ENCODE results near the gene HLA-DPA1.
"Not testable (repeated sequence)": the region's sequence is repeated elsewhere in the genome, so short reads cannot be mapped to it uniquely, and the experiment has no call there.

Gene HLA-DPA1

DNA sequence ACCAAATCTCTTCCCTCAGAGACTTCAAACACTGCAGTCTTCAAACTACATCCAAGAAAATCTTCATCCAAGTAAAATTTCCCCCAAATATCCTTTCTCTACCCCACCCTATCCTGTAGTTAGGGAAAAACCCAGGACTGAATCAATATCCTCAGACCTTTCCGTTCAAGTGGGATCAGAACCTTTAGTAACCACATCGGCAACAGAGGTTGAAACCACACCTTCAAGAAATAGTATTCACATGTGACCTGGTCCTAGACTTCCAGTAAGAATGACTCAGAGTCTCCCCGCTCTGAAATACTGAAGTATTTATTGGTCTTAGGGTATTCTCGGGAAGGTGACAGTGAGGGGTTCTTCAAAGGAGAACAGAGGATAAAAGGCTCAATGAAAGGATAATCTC, 8.7 kb downstream of the HLA-DPA1 start:
- no peaks in the 10 kb centered on the region for H3K36me3 ChIP-seq (ENCODE audit: insufficient read depth, low read length)

DNA sequence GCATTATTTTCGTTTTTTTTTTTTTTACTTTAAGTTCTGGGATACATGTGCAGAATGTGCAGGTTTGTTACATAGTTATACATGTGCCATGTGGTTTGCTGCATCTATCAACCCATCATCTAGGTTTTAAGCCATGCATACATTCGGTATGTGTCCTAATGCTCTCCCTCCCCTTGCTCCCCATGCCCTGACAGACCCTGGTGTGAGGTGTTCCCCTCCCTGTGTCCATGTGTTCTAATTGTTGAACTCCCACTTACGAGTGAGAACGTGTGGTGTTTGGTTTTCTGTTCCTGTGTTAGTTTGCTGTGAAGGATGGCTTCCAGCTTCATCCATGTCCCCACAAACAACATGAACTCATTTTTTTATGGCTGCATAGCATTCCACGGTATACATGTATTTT, 10.0 kb downstream of the HLA-DPA1 start:
- not testable (repeated sequence) for H3K9ac ChIP-seq (ENCODE audit: low read depth, low read length, poor library complexity, severe bottlenecking); H3F3A ChIP-seq (ENCODE audit: low read depth); H3K4me1 ChIP-seq (ENCODE audit: insufficient read depth, low read length, poor library complexity, severe bottlenecking); H3K27me3 ChIP-seq (ENCODE audit: insufficient read depth, low read length, poor library complexity, severe bottlenecking); H3K79me2 ChIP-seq (ENCODE audit: insufficient read depth, low read length); H3K4me3 ChIP-seq (ENCODE audit: low read length, poor library complexity, severe bottlenecking); H3K4me2 ChIP-seq (ENCODE audit: low read depth, low read length, poor library complexity, severe bottlenecking); H3K9me3 ChIP-seq (ENCODE audit: insufficient read depth, low read depth, low read length); H3K9me2 ChIP-seq (replicated peaks; ENCODE audit: low read depth, low read length); H4K20me1 ChIP-seq (ENCODE audit: insufficient read depth, low read length, poor library complexity, severe bottlenecking); H3K36me3 ChIP-seq (ENCODE audit: insufficient read depth, low read length); H2AFZ ChIP-seq (ENCODE audit: low read length)

More for the DNA sequence above, 8.7 kb downstream of the HLA-DPA1 start:
- H2AFZ ChIP-seq (ENCODE audit: low read length), result no peak overlapping the region
- H3K4me3 ChIP-seq (ENCODE audit: low read length, poor library complexity, severe bottlenecking), result no peak overlapping the region
- H3K9ac ChIP-seq (ENCODE audit: low read depth, low read length, poor library complexity, severe bottlenecking), result no peak overlapping the region
- no peak for TF ChIP-seq EZH2phosphoT487 (IDR thresholded peaks at IDR 0.05; ENCODE audit: borderline replicate concordance)
- TF ChIP-seq, protein P1, sequence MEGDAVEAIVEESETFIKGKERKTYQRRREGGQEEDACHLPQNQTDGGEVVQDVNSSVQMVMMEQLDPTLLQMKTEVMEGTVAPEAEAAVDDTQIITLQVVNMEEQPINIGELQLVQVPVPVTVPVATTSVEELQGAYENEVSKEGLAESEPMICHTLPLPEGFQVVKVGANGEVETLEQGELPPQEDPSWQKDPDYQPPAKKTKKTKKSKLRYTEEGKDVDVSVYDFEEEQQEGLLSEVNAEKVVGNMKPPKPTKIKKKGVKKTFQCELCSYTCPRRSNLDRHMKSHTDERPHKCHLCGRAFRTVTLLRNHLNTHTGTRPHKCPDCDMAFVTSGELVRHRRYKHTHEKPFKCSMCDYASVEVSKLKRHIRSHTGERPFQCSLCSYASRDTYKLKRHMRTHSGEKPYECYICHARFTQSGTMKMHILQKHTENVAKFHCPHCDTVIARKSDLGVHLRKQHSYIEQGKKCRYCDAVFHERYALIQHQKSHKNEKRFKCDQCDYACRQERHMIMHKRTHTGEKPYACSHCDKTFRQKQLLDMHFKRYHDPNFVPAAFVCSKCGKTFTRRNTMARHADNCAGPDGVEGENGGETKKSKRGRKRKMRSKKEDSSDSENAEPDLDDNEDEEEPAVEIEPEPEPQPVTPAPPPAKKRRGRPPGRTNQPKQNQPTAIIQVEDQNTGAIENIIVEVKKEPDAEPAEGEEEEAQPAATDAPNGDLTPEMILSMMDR (conservative IDR thresholded peaks at IDR 0.05; ENCODE audit: low read length), result no peak
- no peak overlapping the region for H3K4me2 ChIP-seq (ENCODE audit: low read depth, low read length, poor library complexity, severe bottlenecking)
- H3F3A ChIP-seq (ENCODE audit: low read depth), result no peaks in the 10 kb centered on the region
- H3K9me2 ChIP-seq (replicated peaks; ENCODE audit: low read depth, low read length), result no peaks in the 10 kb centered on the region
- H4K20me1 ChIP-seq (ENCODE audit: insufficient read depth, low read length, poor library complexity, severe bottlenecking), result no peaks in the 10 kb centered on the region
- H3K27me3 ChIP-seq (ENCODE audit: insufficient read depth, low read length, poor library complexity, severe bottlenecking), result no peaks in the 10 kb centered on the region
- no peaks in the 10 kb centered on the region for H3K9me3 ChIP-seq (ENCODE audit: insufficient read depth, low read depth, low read length)
- H3K79me2 ChIP-seq (ENCODE audit: insufficient read depth, low read length), result no peaks in the 10 kb centered on the region
- peaks cover 7% of the 10 kb centered on the region for H3K4me1 ChIP-seq (ENCODE audit: insufficient read depth, low read length, poor library complexity, severe bottlenecking)

DNA sequence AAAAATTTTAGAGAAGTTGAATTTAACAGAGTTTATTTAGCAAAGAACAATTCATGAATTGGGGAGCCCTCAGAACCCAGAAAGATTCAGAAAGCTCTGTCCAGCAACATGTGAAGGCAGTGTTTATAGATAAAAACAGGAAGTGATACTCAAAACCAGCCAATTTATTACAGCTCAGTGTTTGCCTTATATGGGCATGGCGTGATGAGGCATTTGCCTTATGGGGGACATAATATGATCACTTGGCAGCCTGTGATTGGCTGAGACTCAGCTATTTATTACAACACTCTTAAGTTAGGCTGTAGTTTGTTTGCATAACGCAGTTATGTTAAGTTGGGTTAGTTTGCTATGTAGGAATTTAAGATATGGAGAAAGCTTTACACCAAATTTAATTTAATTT, 11.5 kb downstream of the HLA-DPA1 start:
- no peaks in the 10 kb centered on the region for H3K36me3 ChIP-seq (ENCODE audit: insufficient read depth, low read length)
- TF ChIP-seq, protein P1 (conservative IDR thresholded peaks at IDR 0.05; ENCODE audit: low read length), result no peak
- no peak for TF ChIP-seq EZH2phosphoT487 (IDR thresholded peaks at IDR 0.05; ENCODE audit: borderline replicate concordance)
- H3F3A ChIP-seq (ENCODE audit: low read depth), result no peaks in the 10 kb centered on the region
- H3K79me2 ChIP-seq (ENCODE audit: insufficient read depth, low read length), result no peaks in the 10 kb centered on the region
- no peaks in the 10 kb centered on the region for H3K9me3 ChIP-seq (ENCODE audit: insufficient read depth, low read depth, low read length)
- H3K4me3 ChIP-seq (ENCODE audit: low read length, poor library complexity, severe bottlenecking), result no peak overlapping the region
- H3K4me1 ChIP-seq (ENCODE audit: insufficient read depth, low read length, poor library complexity, severe bottlenecking), result peaks cover 7% of the 10 kb centered on the region
- H4K20me1 ChIP-seq (ENCODE audit: insufficient read depth, low read length, poor library complexity, severe bottlenecking), result no peaks in the 10 kb centered on the region
- H2AFZ ChIP-seq (ENCODE audit: low read length), result no peak overlapping the region
- no peaks in the 10 kb centered on the region for H3K27me3 ChIP-seq (ENCODE audit: insufficient read depth, low read length, poor library complexity, severe bottlenecking)
- H3K4me2 ChIP-seq (ENCODE audit: low read depth, low read length, poor library complexity, severe bottlenecking), result no peak overlapping the region
- H3K9me2 ChIP-seq (replicated peaks; ENCODE audit: low read depth, low read length), result no peaks in the 10 kb centered on the region
- no peak overlapping the region for H3K9ac ChIP-seq (ENCODE audit: low read depth, low read length, poor library complexity, severe bottlenecking)
